AG04450 (cell line): ENCODE data around the gene CDC42BPB. TPM values are rescaled to one million over a fixed set of nuclear protein-coding genes. Genes with fewer than 3 reads are reported as not detected.

Source experiments
- CTCF ChIA-PET: fragments of 300-600, 350-600 bp; formaldehyde crosslinking; extraction: SDS; loops from one replicate; lab custom pipeline; 2022; ENCODE audit warnings: antibody characterized with exemption, inconsistent platforms; lab: Charles Lee
- POLR2A ChIA-PET: fragments of 350-600 bp; formaldehyde crosslinking; extraction: SDS; loops from one replicate; lab custom pipeline; 2021; ENCODE audit warnings: antibody characterized with exemption, inconsistent platforms; lab: Yijun Ruan, JAX
- DNase-seq: peaks from one replicate; pipeline ENCODE4 v3.0.0-alpha.2; 2011; ENCODE audit warnings: low read depth, low spot score
- H3K27ac ChIP-seq: one replicate; pipeline ENCODE4 v1.5.1; 2012; ENCODE audit warnings: low read depth, low read length, control low read depth
- H3K27me3 ChIP-seq: one replicate; pipeline ENCODE4 v1.6.0; 2012; ENCODE audit warnings: low read length; ENCODE audit not compliant: control insufficient read depth, insufficient read depth
- H3K4me3 ChIP-seq: 2 replicates; pipeline ENCODE4 v1.5.1; 2011; ENCODE audit warnings: mild to moderate bottlenecking, low read depth, low read length, control low read depth
- H3K9me3 ChIP-seq: 2 replicates; pipeline ENCODE4 v1.5.1; 2012; ENCODE audit warnings: low read length; ENCODE audit not compliant: control insufficient read depth, insufficient read depth
- polyA plus RNA-seq: library from polyadenylated mRNA; depleted of rRNA; stranded (reverse); fragments of >200 nt; gene quantifications from 2 replicates; pipeline ENCODE4 v1.2.3, GENCODE V29; 2011
- TF ChIP-seq, protein P1 (sequence below): IDR thresholded peaks from 2 replicates; pipeline ENCODE4 v1.5.1; 2011; ENCODE audit warnings: low read depth, low read length, control low read depth, inconsistent platforms

CDC42BPB gene
- polyA plus RNA-seq, 1 experiment: 57.0 TPM

DNA sequence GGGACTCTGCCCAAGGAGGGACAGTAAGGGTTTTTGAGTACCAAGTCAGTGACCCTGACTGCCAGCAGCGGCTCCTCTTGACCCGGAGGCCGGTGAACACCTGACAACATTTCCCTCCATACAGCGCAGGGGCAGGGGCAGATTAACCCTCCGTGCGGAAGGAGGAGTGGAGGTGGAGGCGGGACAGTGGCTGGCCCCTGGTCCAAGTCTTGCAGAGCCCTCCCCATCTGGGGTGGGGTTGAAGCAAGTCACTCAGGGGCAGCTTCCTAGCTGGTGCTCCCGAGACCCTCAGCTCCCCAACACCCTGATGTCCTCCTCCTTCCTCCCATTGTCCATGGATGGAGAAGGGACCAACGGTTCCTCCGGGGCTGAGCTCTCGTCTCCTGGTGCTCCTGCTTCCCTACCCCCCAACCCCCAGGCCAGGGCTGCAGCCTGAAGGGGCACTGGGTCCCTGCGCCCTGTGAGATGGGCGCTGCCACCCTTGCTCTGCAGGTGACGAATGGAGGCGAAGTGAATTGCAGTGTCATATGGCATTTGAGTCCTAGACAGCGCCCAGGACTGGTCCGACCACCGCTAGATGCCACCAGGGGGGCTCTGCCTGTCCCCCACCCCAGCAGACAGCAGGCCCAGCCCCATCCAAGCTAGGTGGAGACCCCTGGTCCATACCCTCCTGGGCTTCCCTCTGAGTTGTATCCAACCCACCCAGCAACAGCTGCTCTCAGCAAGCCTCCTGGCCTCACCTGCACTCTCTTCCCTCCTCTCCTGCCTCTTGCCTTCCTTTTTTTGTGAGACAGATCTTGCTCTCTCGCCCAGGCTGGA lies 141.8 kb downstream of the CDC42BPB start:
- TF ChIP-seq, protein P1, sequence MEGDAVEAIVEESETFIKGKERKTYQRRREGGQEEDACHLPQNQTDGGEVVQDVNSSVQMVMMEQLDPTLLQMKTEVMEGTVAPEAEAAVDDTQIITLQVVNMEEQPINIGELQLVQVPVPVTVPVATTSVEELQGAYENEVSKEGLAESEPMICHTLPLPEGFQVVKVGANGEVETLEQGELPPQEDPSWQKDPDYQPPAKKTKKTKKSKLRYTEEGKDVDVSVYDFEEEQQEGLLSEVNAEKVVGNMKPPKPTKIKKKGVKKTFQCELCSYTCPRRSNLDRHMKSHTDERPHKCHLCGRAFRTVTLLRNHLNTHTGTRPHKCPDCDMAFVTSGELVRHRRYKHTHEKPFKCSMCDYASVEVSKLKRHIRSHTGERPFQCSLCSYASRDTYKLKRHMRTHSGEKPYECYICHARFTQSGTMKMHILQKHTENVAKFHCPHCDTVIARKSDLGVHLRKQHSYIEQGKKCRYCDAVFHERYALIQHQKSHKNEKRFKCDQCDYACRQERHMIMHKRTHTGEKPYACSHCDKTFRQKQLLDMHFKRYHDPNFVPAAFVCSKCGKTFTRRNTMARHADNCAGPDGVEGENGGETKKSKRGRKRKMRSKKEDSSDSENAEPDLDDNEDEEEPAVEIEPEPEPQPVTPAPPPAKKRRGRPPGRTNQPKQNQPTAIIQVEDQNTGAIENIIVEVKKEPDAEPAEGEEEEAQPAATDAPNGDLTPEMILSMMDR: no peak
- H3K27me3 ChIP-seq: peaks cover 2% of the 10 kb centered on the region
- no peak for DNase-seq
- ChIA-PET CTCF (no interaction called here), POLR2A (no interaction called here)
- H3K9me3 ChIP-seq: no peaks in the 10 kb centered on the region; the same call in 1 of the 2 replicates
- H3K4me3 ChIP-seq: no peak overlapping the region
- no peak overlapping the region for H3K27ac ChIP-seq

DNA sequence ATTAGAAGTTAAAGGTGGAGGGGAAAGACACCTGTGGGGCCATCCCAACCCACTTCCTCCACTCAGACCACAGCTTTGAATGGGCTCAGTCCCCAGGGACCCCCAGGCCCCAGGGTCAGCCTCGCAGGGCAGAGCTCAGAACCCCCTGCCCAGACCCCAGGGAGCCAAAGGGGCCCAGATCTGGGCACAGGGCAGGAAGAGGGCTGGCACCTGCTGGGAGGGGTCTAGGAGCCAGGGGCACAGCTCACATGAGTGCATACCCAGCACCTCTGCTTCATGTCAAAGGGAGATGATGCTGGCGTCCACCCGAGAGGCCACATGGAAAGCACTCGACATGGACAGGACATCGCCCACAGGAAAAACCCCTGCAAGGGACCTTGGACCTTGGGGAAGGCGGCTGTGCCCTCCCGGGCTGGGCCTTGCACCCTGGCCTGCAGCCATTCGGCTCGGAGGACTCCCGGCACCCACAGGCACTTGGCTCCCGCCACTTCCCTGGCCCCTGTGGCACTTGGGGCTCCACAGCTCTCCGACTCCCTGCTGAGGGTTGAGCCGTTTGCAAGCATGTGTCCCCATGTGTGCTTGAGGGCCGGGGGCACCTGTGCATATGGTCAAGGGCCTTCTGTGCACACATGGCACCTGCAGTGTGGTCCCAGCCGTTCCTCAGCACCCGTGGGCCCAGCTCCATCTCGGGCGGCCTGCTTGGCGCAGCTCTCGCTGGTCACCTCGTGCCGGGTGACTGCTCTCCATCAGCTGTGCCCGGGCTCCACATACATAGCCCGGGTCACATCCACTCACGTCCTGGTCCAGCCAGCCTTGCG lies 142.7 kb downstream of the CDC42BPB start:
- TF ChIP-seq, protein P1: no peak
- no peak overlapping the region for H3K4me3 ChIP-seq
- POLR2A ChIA-PET: interaction anchor here (0.7 kb wide), 1 partner anchor 16 kb away, joined by 5 read pairs; no protein-coding TSS in a partner anchor
- DNase-seq: no peak
- H3K27me3 ChIP-seq: no peaks in the 10 kb centered on the region
- CTCF ChIA-PET: no interaction called here
- H3K27ac ChIP-seq: no peak overlapping the region
- no peaks in the 10 kb centered on the region; the same call in 1 of the 2 replicates for H3K9me3 ChIP-seq

DNA sequence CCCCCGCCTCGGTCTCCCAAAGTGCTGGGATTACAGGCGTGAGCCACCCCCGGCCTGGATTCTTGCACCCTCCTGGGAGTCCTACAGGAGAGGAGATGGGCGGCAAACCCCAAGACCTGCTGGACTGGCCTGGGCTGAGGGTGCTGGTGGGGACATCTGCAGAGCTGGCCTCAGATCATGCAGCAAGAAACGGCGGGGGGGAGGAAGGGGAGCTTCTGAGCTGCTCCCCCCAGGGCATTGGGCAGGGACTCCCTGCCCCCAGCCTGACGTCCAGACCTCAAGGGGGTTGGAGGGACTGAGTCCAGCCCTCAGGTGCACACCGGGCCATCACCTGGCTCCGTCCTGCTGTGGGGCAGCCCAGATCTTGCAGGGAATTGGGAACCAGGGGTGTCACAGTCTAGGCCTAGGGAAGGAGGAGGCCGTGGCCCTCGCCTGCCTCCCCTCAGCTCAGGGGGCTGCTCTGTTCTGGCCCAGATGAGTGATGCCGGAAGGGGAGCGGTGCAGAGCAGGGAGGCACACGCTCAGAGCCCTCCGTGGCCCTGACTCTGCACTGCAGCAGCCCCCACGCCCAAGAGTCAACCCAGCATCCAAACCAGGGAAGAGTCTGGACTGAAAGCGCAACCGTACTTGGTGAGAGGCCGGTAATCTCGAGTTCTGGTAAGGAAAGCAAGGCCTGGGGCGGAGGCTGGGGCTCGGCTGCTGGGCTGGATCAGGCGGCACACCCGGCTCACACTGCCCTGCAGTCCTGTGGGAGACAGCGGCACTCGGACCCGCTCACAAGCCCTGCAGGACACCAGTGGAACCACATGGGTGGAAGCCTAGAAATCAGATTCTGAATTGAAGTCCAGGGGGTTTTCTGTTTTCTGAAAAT lies 143.8 kb downstream of the CDC42BPB start:
- H3K27me3 ChIP-seq: no peaks in the 10 kb centered on the region
- ChIA-PET CTCF (no interaction called here), POLR2A (no interaction called here)
- TF ChIP-seq, protein P1: no peak
- no peaks in the 10 kb centered on the region; the same call in 1 of the 2 replicates for H3K9me3 ChIP-seq
- DNase-seq: no peak
- no peak overlapping the region for H3K27ac ChIP-seq
- H3K4me3 ChIP-seq: no peak overlapping the region

DNA sequence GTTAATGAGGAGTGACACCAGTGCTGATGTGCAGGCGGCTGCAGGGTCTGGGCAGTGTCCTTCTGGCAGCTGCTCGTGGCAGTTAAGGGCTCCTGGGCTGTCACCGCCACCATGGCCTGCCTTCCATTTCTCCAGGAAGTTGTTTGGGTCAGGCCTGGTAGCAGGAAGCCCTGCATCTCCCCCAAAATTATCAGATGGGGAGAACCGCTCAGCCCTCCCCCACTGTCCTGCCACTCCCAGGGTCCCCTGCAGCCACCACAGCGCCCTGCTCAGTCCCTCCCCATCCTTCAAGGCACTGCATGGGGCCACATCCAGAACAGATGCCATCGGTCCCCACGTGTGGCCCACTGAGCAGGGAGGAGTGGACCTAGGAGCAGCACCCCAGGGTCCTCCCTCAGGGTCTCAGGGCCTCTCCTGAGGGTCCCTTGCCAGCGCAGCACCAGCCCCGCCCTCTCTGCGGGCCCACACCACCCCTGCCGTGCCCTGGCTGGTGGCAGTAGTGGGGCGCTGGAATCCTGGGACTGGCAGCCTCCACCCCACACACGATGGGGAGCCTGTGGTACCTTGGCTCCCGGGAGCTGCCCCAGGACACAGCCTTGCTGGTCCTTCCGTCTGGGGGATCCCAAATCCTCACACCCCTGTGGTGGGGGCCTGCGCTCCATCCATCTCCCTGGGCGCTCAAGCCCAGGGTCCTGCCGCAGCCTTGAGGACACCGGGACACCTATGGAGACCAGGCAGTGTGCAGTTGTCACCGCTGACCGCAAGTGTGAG lies 145.2 kb downstream of the CDC42BPB start:
- ChIA-PET POLR2A (no interaction called here), CTCF (no interaction called here)
- no peak overlapping the region for H3K27ac ChIP-seq
- H3K4me3 ChIP-seq: no peak overlapping the region
- TF ChIP-seq, protein P1: no peak
- DNase-seq: no peak
- no peaks in the 10 kb centered on the region; the same call in 1 of the 2 replicates for H3K9me3 ChIP-seq
- no peaks in the 10 kb centered on the region for H3K27me3 ChIP-seq
